ENCODE measurements around the gene ERICH4. TPM values are rescaled to one million over a fixed set of nuclear protein-coding genes. Genes with fewer than 3 reads are reported as not detected.
A peak's percentile ranks its signal among the peaks of the same experiment; 100 is the strongest.

ERICH4 gene
- total and polyA plus RNA-seq, 9 of the 15 experiments (the other 6 are each of a cell fraction or from before 2014, with no cell fraction given): not detected

GRCh38 chr19:41439441-41440222, 3.3 kb upstream of the ERICH4 start, which contains the start of gene DMAC2 (continued):
- TF ChIP-seq ATF6 (CRISPR knock-in tag; IDR thresholded peaks at IDR 0.05) (0 out of 2 replicates have a peak, but pooled peaks have one; percentile 21), NFRKB (IDR thresholded peaks at IDR 0.05; ENCODE audit: low read depth) (peak; percentile 86; the same call in 1 of the 2 replicates), RNF2 (IDR thresholded peaks at IDR 0.05) (peak; percentile 49; the same call in 1 of the 2 replicates), RBM17 (IDR thresholded peaks at IDR 0.05; ENCODE audit: borderline replicate concordance, low read depth, low read length) (no peak), IRF9 (tag; IDR thresholded peaks at IDR 0.05) (0 out of 2 replicates have a peak, but pooled peaks have one; percentile 24), ZNF561 (CRISPR knock-in tag; conservative IDR thresholded peaks at IDR 0.05) (0 out of 2 replicates have a peak, but pooled peaks have one; percentile 39), MEIS2 (IDR thresholded peaks at IDR 0.05; ENCODE audit: partially characterized antibody) (no peak), NCOA4 (IDR thresholded peaks at IDR 0.05; ENCODE audit: partially characterized antibody) (no peak), IRF1 (CRISPR knock-in tag; IDR thresholded peaks at IDR 0.05; ENCODE audit: borderline replicate concordance) (no peak), GABPA (tag; conservative IDR thresholded peaks at IDR 0.05; ENCODE audit: low read depth) (peak; percentile 93), TAF9B (IDR thresholded peaks at IDR 0.05; ENCODE audit: partially characterized antibody) (peak; percentile 96), ZBTB2 (IDR thresholded peaks at IDR 0.05) (no peak), ZNF217 (CRISPR knock-in tag; IDR thresholded peaks at IDR 0.05) (no peak), ZNF263 (CRISPR knock-in tag; IDR thresholded peaks at IDR 0.05; ENCODE audit: borderline replicate concordance) (no peak), HNRNPL (IDR thresholded peaks at IDR 0.05; ENCODE audit: low read depth, low read length) (no peak), PATZ1 (CRISPR knock-in tag; IDR thresholded peaks at IDR 0.05; ENCODE audit: borderline replicate concordance) (no peak), NELFE (IDR thresholded peaks at IDR 0.05; ENCODE audit: insufficient read depth, insufficient read length) (no peak), DACH1 (IDR thresholded peaks at IDR 0.05; ENCODE audit: partially characterized antibody) (no peak)
- TF ChIP-seq, protein P1, sequence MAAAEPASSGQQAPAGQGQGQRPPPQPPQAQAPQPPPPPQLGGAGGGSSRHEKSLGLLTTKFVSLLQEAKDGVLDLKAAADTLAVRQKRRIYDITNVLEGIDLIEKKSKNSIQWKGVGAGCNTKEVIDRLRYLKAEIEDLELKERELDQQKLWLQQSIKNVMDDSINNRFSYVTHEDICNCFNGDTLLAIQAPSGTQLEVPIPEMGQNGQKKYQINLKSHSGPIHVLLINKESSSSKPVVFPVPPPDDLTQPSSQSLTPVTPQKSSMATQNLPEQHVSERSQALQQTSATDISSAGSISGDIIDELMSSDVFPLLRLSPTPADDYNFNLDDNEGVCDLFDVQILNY (CRISPR knock-in tag; IDR thresholded peaks at IDR 0.05): no peak
